GM19455 (cell line): ENCODE measurements around the gene COQ10B.

Source experiments
- ATAC-seq: cut with Tn5 transposase; IDR thresholded peaks from one replicate; pipeline ENCODE4 v1.9.1; 2021; ENCODE audit not compliant: unreplicated experiment

The COQ10B gene

DNA sequence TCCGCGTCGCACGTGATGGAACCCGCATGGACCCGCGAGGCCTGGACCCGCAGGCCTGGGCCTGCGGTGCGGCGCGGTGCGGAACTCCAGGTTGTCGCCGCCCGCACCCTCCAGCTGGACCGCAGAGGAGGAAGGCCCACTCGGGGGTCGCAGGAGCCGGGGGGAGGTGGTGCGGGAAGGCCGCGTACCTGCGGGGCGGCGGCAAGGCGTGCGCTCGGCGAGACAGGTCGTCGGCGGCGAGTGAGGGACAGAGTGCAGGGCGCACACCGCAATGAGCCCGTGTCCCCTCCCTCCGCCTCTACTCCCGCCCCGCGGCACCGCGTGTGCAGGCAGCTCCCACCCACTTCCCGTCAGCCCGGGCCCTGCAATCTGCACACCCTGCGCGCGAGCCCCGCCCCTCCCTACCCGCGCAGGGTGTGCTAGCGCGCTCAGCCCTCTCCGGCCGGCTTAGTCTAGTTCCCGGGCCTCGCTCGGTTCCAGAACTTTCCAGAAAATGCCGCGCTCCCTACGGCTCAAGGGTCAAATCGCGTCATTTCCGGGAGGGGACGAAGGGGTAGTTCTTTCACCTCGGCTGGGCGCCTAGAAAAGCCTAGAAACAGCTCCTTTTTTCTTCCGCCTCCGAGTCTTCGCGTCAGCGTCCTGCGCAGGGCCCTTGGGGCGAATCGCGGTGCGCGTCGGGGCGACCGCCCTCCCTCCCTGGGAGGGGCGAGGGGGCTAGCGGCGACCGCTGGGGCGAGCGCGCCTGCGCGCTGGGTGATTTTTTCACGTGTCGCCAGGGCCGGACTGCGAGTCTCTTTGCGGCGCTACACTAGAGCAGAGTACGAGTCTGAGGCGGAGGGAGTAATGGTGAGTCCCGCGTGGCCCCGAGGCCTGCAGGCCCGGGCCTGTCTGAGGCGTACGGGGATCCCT, 46.5 kb downstream of the COQ10B start, which contains the start of the genes HSPD1 and HSPE1:
Gene HSPD1, minus strand, starts transcription at position 247 of the 909 bp plus-strand sequence. CDS start 992 bp downstream, outside the sequence.
Gene HSPE1, plus strand, starts transcription at position 786 of the 909 bp plus-strand sequence. Its CDS starts 58 bp downstream, at position 844.
- ATAC-seq, result peak; percentile 78

GRCh38 chr2:197500503-197501131, 47.3 kb downstream of the COQ10B start:
- peak; percentile 15 for ATAC-seq

DNA sequence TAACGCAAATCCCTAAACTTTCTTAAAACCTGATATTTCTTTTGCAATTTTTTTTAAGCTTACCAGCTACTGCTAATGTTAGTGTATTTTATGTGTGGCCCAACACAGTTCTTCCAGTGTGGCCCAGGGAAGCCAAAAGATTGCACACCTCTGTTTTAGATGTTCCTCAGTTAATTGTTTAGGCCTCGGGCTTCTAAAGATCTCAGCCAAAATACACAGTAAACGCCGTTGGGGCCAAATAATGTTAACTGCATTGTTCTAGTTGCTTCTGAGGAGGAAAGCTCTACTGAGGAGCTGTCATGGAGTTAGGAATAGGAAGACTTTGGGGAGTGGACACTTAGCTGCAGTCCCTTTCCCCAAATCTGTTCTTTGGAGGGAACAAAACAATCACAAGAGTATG, 48.8 kb downstream of the COQ10B start:
- ATAC-seq, result no peak

DNA sequence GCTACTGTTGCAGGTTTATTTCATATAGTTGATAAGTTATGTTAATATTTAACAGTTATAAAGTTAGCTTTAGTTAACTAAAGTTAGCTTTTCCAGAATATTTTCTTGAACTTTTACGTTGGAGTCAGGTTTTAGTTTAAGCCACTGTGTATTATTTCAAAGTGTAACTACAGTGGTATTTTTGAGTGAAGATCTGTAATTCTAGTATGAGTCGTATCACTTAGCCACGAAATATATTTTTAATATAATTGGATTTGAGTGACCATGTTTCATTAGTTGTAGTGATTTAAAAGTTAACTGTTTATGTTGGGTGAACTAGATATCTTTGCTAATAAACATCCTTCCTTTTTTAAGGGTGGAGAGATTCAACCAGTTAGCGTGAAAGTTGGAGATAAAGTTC, 49.3 kb downstream of the COQ10B start:
- ATAC-seq, result no peak

DNA sequence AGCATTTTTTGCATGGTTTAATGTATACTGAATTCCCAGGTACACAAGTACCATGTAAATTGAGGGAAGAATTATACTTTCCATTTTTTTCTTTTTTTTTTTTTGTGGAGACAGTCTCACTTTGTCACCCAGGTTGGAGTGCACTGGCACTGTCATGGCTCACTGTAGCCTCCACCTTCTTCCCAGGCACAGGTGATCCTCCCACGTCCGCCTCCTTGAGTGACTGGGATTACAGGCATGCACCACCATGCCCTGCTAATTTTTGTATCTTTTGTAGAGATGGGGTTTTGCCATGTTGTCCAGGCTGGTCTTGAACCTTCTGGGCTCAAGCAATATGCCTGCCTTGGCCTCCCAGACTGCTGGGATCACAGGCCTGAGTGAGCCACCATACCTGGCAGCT, 50.6 kb downstream of the COQ10B start:
- ATAC-seq, result no peak

GRCh38 chr2:197504512-197504911, 51.2 kb downstream of the COQ10B start:
- ATAC-seq, result no peak

GRCh38 chr2:197506658-197507057, 53.3 kb downstream of the COQ10B start:
- ATAC-seq, result no peak

GRCh38 chr2:197513915-197514314, 60.6 kb downstream of the COQ10B start:
- ATAC-seq, result no peak

DNA sequence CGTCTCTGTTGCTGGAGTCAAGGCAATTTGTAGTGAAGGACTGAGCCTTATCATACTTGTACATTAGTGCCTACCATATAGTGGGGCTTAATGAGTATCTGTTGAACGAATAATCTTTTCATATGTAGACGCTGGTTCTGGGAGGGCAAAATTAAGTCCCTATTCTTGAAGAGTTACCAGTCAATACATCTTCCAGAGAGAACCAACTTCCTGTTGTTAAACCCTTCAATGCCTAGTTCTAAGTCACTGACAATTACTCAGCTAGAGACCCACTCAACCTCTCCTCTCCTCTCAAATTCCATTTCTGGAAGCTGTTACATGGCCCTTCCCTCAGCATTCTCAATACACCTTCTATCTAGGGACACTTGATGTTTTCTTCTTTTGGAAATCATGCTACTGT, 61.4 kb downstream of the COQ10B start:
- ATAC-seq, result no peak

GRCh38 chr2:197515315-197515738, 62.0 kb downstream of the COQ10B start:
- ATAC-seq, result peak; percentile 2

DNA sequence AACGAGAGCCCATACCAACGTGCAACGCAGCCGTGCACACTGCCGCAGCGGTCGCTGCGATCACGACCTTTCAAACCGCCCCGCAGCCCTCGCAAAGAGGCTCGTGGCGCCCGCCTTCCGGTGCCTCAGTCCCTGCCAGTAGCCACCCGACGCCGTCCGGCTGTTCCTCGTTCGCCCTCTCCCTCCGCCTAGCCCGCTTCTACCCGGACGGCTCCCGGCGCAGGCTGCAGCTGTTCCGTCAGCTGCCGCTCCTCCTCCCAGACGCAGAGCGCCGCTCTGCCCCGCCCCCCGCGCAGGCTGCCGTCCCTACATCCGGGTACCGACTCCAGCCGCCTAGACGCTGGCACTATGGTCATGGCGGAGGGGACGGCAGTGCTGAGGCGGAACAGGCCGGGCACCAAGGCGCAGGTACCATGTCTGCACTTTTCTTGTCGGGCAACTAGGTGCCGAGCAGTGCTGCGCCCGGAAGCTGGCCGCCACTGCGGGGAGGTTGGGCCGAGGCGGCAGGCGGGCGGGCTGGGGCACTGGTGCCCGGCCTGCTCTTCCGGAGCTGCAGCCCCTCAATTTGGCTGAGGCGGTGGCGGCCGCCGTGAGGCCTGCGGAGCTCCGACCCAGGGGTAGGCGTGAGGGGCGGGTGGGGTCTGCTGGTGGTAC, 62.5 kb downstream of the COQ10B start, which contains the start of gene MOB4:
Gene MOB4, plus strand, starts transcription at position 328 of the 654 bp plus-strand sequence. Its CDS starts 21 bp downstream, at position 349.
- peak; percentile 93 for ATAC-seq

DNA sequence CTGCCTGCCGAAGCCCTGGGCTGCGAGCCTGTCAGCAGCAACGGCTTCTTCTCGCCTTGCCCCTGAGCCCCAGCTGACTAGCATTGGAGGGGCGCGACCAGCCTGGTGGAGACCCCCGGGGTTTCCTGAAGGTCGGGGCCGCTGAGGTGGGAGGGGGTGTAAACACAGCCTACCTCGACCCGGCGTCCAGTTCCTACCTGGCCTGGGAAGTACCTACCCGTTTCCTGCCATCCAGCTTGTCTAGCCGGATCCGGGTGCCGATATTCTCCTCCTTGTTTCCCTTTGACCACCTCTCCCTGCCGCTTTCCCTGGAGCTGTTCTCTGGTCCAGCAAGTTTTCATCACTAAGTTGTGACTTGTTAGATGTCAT, 63.0 kb downstream of the COQ10B start:
- no peak for ATAC-seq

GRCh38 chr2:197517150-197517549, 63.8 kb downstream of the COQ10B start:
- ATAC-seq, result no peak
